Stimulated activated naive CD8-positive, alpha-beta T cell treated with anti-CD3 and anti-CD28 coated beads, Interleukin-15, Interleukin-2, amounts not matched to agents 100 ng/mL and 50 ng/mL, for 24 hours (primary cell): ENCODE measurements around the gene KRT2.
A peak's percentile ranks its signal among the peaks of the same experiment; 100 is the strongest.

Experiments used
- H3K27ac Mint-ChIP-seq: one replicate; pipeline ENCODE4 v1.8.0; 2021; ENCODE audit warnings: mild to moderate bottlenecking, mixed read lengths
- H3K27me3 Mint-ChIP-seq: one replicate; pipeline ENCODE4 v1.8.0; 2021; ENCODE audit warnings: mixed read lengths
- H3K36me3 Mint-ChIP-seq: one replicate; pipeline ENCODE4 v1.8.0; 2021; ENCODE audit warnings: low read depth, mixed read lengths
- H3K4me1 Mint-ChIP-seq: one replicate; pipeline ENCODE4 v1.8.0; 2021; ENCODE audit warnings: low read depth, mixed read lengths
- H3K4me3 Mint-ChIP-seq: one replicate; pipeline ENCODE4 v1.8.0; 2021; ENCODE audit warnings: mild to moderate bottlenecking, mixed read lengths
- H3K9me3 Mint-ChIP-seq: one replicate; pipeline ENCODE4 v1.8.0; 2021; ENCODE audit warnings: mixed read lengths

The KRT2 gene

DNA sequence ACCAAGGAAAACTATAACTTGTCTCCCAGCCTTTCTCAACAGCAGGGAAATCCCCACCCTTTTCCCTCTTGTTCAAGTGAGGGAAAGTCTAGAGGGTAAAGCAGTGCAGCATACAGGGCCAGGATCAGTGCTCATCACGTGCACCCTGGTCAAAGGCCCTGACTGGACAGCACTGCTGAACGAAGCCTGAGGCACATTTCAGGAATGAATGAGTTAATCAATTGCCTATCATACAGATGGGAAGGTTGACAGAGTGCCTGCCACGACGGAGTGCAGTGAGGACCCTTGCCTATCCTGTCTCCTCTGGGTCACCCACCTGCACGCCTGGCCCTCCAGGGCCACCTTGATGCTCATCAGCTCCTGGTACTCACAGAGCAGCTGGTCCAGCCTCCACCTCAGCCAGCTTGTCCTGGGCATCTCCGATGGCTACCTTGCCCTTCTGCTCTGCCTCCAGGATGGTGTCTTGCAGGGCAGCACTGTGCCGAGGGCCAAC, 22.0 kb downstream of the KRT2 start:
- Mint-ChIP-seq H3K36me3 (no peaks in the 10 kb centered on the region), H3K9me3 (no peaks in the 10 kb centered on the region), H3K27ac (peak overlapping the region; percentile 80), H3K4me3 (peak overlapping the region; percentile 38), H3K27me3 (no peaks in the 10 kb centered on the region), H3K4me1 (peaks cover 70% of the 10 kb centered on the region)

- H3K4me1 Mint-ChIP-seq, result peaks cover 70% of the 10 kb centered on the region
- H3K36me3 Mint-ChIP-seq, result no peaks in the 10 kb centered on the region
- no peaks in the 10 kb centered on the region for H3K9me3 Mint-ChIP-seq
- no peak overlapping the region for H3K27ac Mint-ChIP-seq
- no peaks in the 10 kb centered on the region for H3K27me3 Mint-ChIP-seq
- H3K4me3 Mint-ChIP-seq, result no peak overlapping the region
These were observed 22.6 kb downstream of the KRT2 start for GRCh38 chr12:52629281-52630007.

- Mint-ChIP-seq H3K27me3 (no peaks in the 10 kb centered on the region), H3K27ac (no peak overlapping the region), H3K4me1 (peaks cover 64% of the 10 kb centered on the region), H3K4me3 (peak overlapping the region; percentile 15), H3K36me3 (no peaks in the 10 kb centered on the region), H3K9me3 (no peaks in the 10 kb centered on the region)
These were observed 23.2 kb downstream of the KRT2 start for GRCh38 chr12:52628841-52629240.

- Mint-ChIP-seq H3K4me3 (peak overlapping the region; percentile 15), H3K27me3 (no peaks in the 10 kb centered on the region), H3K4me1 (peaks cover 57% of the 10 kb centered on the region), H3K9me3 (no peaks in the 10 kb centered on the region), H3K27ac (no peak overlapping the region), H3K36me3 (no peaks in the 10 kb centered on the region)
These were observed 23.9 kb downstream of the KRT2 start for GRCh38 chr12:52628111-52628507.

GRCh38 chr12:52627395-52628110, 24.5 kb downstream of the KRT2 start:
- Mint-ChIP-seq H3K4me1 (peaks cover 52% of the 10 kb centered on the region), H3K36me3 (no peaks in the 10 kb centered on the region), H3K27me3 (no peaks in the 10 kb centered on the region), H3K9me3 (no peaks in the 10 kb centered on the region), H3K27ac (no peak overlapping the region), H3K4me3 (no peak overlapping the region)

DNA sequence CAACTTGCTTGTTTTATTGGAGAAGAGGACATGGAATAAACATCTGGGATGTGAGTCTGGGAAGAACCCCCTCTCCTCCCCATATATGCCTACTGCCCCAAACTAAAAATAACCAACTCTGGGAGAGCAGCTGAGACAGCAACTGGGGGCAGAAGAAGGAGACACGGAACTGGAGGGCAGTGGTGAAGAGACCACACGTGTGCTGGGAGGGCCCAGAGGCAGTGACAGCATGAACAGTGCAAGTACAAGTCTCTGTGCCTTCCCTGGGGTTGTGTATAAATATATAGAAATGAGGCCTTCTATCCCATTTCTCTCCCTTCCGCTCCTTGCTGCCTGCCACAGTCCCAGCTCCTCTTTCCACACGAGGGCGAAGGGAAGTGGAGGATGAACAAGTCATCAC, 29.7 kb downstream of the KRT2 start:
- no peak overlapping the region for H3K27ac Mint-ChIP-seq
- H3K36me3 Mint-ChIP-seq, result no peaks in the 10 kb centered on the region
- no peaks in the 10 kb centered on the region for H3K27me3 Mint-ChIP-seq
- H3K9me3 Mint-ChIP-seq, result no peaks in the 10 kb centered on the region
- no peak overlapping the region for H3K4me3 Mint-ChIP-seq
- peaks cover 38% of the 10 kb centered on the region for H3K4me1 Mint-ChIP-seq

DNA sequence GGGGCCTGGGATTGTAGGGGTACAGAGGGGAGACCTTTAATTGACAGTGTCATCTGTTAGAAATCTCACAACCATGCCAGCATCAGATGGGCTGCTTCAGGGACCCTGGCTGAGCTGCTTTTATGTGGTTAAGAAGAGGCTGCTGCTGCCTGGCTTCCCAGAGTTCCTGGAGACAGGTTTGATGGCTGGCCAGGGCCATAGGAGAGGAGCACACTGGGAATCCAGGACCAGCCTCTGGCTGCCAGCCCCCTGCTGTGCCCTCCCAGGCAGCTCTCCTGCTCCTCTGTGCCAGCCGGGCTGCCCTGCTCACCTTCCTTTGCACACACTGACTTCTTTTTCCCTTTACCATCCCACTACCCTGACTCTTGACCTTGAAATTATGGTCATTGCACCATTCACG, 33.1 kb downstream of the KRT2 start:
- Mint-ChIP-seq H3K36me3 (no peaks in the 10 kb centered on the region), H3K9me3 (no peaks in the 10 kb centered on the region), H3K4me1 (peaks cover 55% of the 10 kb centered on the region), H3K27ac (no peak overlapping the region), H3K27me3 (no peaks in the 10 kb centered on the region), H3K4me3 (no peak overlapping the region)

DNA sequence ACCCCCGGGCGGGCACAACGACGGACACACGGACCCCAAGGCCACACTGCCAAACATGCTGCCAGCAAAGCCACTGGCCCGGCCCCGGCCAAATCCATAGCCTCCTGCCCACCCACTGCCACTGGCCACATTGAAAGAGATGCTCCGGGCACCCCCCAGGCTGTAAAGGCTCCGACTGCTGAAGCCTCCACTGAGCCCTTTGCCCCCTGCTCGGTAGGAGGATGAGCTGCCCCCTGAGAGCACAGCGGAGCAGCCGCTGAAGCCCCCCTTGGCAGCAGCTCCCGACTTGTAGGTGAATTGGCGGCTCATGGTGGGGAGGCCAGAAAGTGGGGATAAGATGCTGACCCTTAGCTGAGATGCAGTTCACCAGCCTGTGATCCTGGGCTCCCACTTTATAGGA, 33.8 kb downstream of the KRT2 start, which contains the start of gene KRT73:
Gene KRT73, minus strand, starts transcription at position 344 of the 400 bp plus-strand sequence. Its CDS starts 35 bp downstream, at position 309.
- no peak within 1 kb of the TSS for H3K27ac Mint-ChIP-seq

GRCh38 chr12:52617403-52617785, 34.6 kb downstream of the KRT2 start:
- Mint-ChIP-seq H3K27ac (peak overlapping the region; percentile 42), H3K27me3 (no peaks in the 10 kb centered on the region), H3K4me3 (no peak overlapping the region), H3K4me1 (peaks cover 69% of the 10 kb centered on the region), H3K36me3 (no peaks in the 10 kb centered on the region), H3K9me3 (no peaks in the 10 kb centered on the region)

More for the DNA sequence above, 33.8 kb downstream of the KRT2 start, which contains the start of gene KRT73:
- Mint-ChIP-seq H3K4me1 (peaks cover 61% of the 10 kb centered on the region), H3K9me3 (no peaks in the 10 kb centered on the region), H3K36me3 (no peaks in the 10 kb centered on the region), H3K27me3 (no peaks in the 10 kb centered on the region), H3K4me3 (no peak within 1 kb of the TSS)

DNA sequence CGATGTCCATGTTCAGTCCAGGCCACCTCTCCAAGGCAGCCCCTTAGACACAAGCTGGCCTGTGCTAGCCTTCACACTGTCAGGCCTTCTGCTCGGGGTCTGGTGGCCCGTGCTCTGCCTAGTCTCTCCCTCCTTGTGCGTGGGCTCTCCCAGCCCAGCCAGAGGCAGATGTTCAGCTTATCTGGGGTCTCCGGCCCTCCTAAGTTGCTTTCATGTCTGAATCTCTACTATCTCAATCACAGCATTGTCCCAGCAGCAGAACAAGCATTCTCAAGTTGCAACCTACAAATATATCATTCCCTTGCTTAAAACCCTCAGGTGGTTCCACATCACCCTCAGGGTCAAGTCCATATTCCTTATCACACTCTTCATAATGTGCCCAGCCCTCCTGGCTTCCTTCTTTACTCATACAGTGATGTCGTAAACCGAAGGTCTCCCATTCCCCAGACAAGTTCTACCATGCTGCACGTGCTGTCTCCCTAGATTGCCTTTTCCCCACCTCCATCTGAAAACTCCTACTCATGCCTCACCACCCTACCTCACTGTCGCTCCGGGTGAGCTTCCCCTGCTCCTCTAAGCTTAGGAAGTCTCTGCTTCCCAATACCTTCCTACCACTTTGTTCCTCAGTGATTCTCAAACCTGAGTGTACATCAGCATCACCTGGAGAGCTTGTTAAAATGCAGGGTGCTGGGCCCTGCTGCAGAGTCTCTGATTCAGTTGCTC, 35.2 kb downstream of the KRT2 start:
- Mint-ChIP-seq H3K9me3 (no peaks in the 10 kb centered on the region), H3K4me1 (peaks cover 72% of the 10 kb centered on the region), H3K4me3 (no peak overlapping the region), H3K27ac (peak overlapping the region; percentile 42), H3K36me3 (no peaks in the 10 kb centered on the region), H3K27me3 (no peaks in the 10 kb centered on the region)

DNA sequence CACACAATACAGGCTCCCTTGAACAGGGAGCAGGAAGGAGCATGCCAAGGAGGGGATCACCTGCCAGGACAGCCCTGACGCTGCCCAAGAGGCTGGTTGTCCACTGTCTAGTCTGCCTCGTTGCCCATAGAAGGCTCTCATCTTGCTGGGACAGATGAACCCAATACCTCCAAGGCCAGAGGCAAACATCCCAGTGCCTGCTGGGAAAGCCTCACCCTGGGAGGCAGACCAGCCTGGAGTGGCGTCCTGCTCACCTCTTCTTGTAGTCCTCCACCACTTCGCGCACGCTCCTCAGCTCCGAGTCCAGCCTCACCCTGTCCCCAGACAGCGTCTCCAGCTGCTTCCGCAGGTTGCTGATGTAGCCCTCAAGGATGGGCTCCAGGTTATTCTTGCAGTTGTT, 36.1 kb downstream of the KRT2 start:
- H3K27me3 Mint-ChIP-seq, result no peaks in the 10 kb centered on the region
- H3K36me3 Mint-ChIP-seq, result no peaks in the 10 kb centered on the region
- H3K4me3 Mint-ChIP-seq, result no peak overlapping the region
- peaks cover 72% of the 10 kb centered on the region for H3K4me1 Mint-ChIP-seq
- H3K27ac Mint-ChIP-seq, result peak overlapping the region; percentile 42
- H3K9me3 Mint-ChIP-seq, result no peaks in the 10 kb centered on the region

DNA sequence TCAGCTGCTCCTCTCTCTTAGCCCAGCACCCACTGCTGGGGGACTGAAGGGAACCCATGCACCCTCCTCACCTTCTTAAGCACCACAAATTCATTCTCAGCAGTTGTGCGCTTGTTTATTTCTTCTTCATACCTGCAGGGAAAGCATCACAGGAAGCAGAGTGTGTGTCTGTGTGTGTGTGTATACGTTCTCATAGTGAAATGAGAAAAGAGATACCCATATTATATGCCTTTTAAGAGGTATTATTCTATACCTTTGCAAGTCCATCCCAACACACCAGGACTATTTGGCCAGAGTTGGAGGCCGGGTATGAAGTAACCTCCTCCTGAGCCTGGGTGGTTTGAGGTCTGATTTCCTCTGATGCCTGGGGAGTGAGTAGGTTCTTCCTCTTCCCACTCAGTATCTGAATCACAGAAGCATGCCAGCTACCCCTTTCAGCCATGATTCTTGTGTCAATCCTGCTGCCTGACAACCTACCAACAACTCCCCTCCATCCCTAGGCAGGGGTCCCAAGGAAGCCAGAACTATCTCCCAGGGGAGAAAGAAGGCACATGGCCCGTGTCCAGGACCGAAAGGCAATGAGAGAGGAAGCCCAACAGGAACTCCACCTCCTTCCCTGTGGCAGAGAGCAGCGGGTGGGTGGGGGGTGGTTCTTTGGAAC, 36.7 kb downstream of the KRT2 start:
- no peaks in the 10 kb centered on the region for H3K9me3 Mint-ChIP-seq
- peaks cover 71% of the 10 kb centered on the region for H3K4me1 Mint-ChIP-seq
- H3K4me3 Mint-ChIP-seq, result no peak overlapping the region
- H3K36me3 Mint-ChIP-seq, result no peaks in the 10 kb centered on the region
- H3K27ac Mint-ChIP-seq, result peak overlapping the region; percentile 86
- no peaks in the 10 kb centered on the region for H3K27me3 Mint-ChIP-seq

DNA sequence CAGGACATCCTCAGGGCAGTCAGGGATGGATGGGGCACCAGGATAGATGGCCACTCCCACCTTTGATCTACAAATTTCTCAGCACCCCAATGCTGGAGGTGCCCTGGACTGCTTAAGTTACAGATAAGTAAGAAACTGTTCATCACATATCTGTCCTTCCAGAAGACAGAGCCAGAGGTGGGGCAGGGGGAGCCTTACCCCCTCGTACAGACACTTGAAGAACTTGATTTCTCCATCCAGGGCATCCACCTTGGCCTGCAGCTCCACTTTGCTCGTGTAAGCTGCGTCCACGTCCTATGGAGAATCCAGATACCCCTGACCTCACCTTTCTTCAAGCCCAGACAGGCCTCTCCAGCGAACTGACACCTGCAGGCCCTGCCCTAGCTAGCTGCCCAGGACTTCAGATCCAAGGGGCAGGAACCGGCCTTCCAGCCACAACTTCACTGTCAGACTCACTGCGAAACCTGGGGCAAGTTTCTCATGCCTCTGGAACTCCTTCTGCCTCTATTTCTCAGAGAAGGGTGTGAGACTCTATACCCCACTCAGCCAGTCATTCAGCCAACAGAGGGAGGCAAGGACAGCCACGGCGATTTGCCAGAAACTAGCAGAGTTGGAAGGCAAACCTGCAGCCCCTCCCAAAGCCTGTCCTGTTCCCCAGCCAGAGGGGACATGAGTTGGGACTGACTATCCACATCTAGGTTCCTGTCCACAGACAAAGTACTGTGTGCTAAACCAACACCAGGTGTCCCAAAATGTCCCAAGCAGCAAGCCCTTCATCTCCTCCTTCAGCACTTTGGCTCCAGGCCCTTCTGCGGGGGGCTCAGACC, 37.4 kb downstream of the KRT2 start:
- H3K4me1 Mint-ChIP-seq, result peaks cover 77% of the 10 kb centered on the region
- H3K9me3 Mint-ChIP-seq, result no peaks in the 10 kb centered on the region
- no peaks in the 10 kb centered on the region for H3K27me3 Mint-ChIP-seq
- peak overlapping the region; percentile 1 for H3K27ac Mint-ChIP-seq
- no peak overlapping the region for H3K4me3 Mint-ChIP-seq
- H3K36me3 Mint-ChIP-seq, result no peaks in the 10 kb centered on the region
